ENCODE data around the gene SPPL3. TPM values are rescaled to one million over a fixed set of nuclear protein-coding genes. Genes with fewer than 3 reads are reported as not detected.

The SPPL3 gene
- total and polyA plus RNA-seq, 10 donors = 9.0 to 76.9 (median 44.0) TPM

DNA sequence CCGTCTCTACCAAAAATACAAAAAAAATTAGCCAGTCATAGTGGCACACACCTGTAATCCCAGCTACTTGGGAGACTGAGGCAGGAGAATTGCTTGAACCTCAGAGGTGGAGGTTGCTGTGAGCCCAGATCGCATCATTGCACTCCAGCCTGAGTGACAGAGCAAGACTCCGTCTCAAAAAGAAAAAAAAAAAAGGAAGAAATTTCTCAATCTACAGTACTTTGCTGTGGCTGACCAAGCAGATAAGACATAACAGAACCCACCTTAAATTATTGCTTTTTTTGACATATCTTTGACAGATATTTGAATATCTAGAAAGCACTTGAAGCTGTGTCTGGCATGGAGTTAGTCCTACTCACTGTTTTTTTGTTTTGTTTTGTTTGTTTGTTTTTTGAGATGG, 39.3 kb upstream of the SPPL3 start:
- no peaks in the 10 kb centered on the region for H3K9me3 ChIP-seq
- H3K4me3 ChIP-seq = no peak overlapping the region
- intact Hi-C loops (cut with DNase I; ENCODE audit: low total_unique reads) = no loop called here
- no peaks in the 10 kb centered on the region for H3K36me3 ChIP-seq
- H3K27me3 ChIP-seq (replicated peaks in 1 of 7) = peaks cover 0 to 3% (median 0%) of the 10 kb centered on the region in 7 donors
- no peak overlapping the region for H3K27ac ChIP-seq
- TF ChIP-seq, protein P1, sequence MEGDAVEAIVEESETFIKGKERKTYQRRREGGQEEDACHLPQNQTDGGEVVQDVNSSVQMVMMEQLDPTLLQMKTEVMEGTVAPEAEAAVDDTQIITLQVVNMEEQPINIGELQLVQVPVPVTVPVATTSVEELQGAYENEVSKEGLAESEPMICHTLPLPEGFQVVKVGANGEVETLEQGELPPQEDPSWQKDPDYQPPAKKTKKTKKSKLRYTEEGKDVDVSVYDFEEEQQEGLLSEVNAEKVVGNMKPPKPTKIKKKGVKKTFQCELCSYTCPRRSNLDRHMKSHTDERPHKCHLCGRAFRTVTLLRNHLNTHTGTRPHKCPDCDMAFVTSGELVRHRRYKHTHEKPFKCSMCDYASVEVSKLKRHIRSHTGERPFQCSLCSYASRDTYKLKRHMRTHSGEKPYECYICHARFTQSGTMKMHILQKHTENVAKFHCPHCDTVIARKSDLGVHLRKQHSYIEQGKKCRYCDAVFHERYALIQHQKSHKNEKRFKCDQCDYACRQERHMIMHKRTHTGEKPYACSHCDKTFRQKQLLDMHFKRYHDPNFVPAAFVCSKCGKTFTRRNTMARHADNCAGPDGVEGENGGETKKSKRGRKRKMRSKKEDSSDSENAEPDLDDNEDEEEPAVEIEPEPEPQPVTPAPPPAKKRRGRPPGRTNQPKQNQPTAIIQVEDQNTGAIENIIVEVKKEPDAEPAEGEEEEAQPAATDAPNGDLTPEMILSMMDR (IDR thresholded peaks at IDR 0.05 in 8 of 11, conservative IDR thresholded peaks at IDR 0.05 in 3 of 11) = no peak
- TF ChIP-seq POLR2AphosphoS5 (IDR thresholded peaks at IDR 0.05) (no peak), POLR2A (IDR thresholded peaks at IDR 0.05) (no peak)
- DNase-seq = no peak
- H3K4me1 ChIP-seq = peaks cover 0 to 19% (median 6%) of the 10 kb centered on the region in 6 donors
- WGBS, 5 donors = 62 to 74% (median 71%) methylated on average over 3 of the region's 3 CpGs

GRCh38 chr12:120941846-120942405, 37.8 kb upstream of the SPPL3 start:
- Histone ChIP-seq H3K4me3 (no peak overlapping the region), H3K27ac (no peak overlapping the region), H3K4me1 (peaks cover 0 to 25% (median 7%) of the 10 kb centered on the region in 6 donors), H3K27me3 (replicated peaks in 1 of 7) (peaks cover 0 to 8% (median 0%) of the 10 kb centered on the region in 7 donors), H3K9me3 (no peaks in the 10 kb centered on the region), H3K36me3 (no peaks in the 10 kb centered on the region)
- intact Hi-C loops (cut with DNase I; ENCODE audit: low total_unique reads) = no loop called here
- DNase-seq = no peak
- no peak for TF ChIP-seq POLR2AphosphoS5 (IDR thresholded peaks at IDR 0.05)
- WGBS, 5 donors = 48 to 68% (median 57%) methylated on average over 3 of the region's 3 CpGs

GRCh38 chr12:120941412-120941811, 37.3 kb upstream of the SPPL3 start:
- H3K27me3 ChIP-seq (replicated peaks in 1 of 7) = peaks cover 0 to 8% (median 0%) of the 10 kb centered on the region in 7 donors
- TF ChIP-seq, protein P1 (IDR thresholded peaks at IDR 0.05 in 8 of 11, conservative IDR thresholded peaks at IDR 0.05 in 3 of 11) = no peak
- TF ChIP-seq POLR2AphosphoS5 (IDR thresholded peaks at IDR 0.05) (no peak), POLR2A (IDR thresholded peaks at IDR 0.05) (no peak)
- H3K4me1 ChIP-seq = peaks cover 0 to 30% (median 10%) of the 10 kb centered on the region in 6 donors
- WGBS, 5 donors = 89 to 97% (median 93%) methylated on average over 4 of the region's 4 CpGs
- intact Hi-C loops (cut with DNase I; ENCODE audit: low total_unique reads) = no loop called here
- H3K9me3 ChIP-seq = no peaks in the 10 kb centered on the region
- H3K4me3 ChIP-seq = no peak overlapping the region
- H3K36me3 ChIP-seq = no peaks in the 10 kb centered on the region
- DNase-seq = no peak
- no peak overlapping the region for H3K27ac ChIP-seq

- H3K4me1 ChIP-seq = peaks cover 0 to 36% (median 11%) of the 10 kb centered on the region in 6 donors
- no peaks in the 10 kb centered on the region for H3K9me3 ChIP-seq
- H3K36me3 ChIP-seq = no peaks in the 10 kb centered on the region
- 58 to 89% (median 71%) methylated on average over 5 of the region's 5 CpGs for WGBS, 5 donors
- no peak for DNase-seq
- no peak for TF ChIP-seq POLR2AphosphoS5 (IDR thresholded peaks at IDR 0.05)
- TF ChIP-seq, protein P1 (IDR thresholded peaks at IDR 0.05 in 8 of 11, conservative IDR thresholded peaks at IDR 0.05 in 3 of 11) = no peak
- no peak for TF ChIP-seq POLR2A (IDR thresholded peaks at IDR 0.05)
- H3K27me3 ChIP-seq (replicated peaks in 1 of 7) = peaks cover 0 to 8% (median 0%) of the 10 kb centered on the region in 7 donors
- H3K4me3 ChIP-seq = no peak overlapping the region
- intact Hi-C loops (cut with DNase I; ENCODE audit: low total_unique reads) = no loop called here
- H3K27ac ChIP-seq = no peak overlapping the region
These were observed 36.6 kb upstream of the SPPL3 start for GRCh38 chr12:120940799-120941198.
